HG03196 (cell line): Measurements from ENCODE around the gene DLX3.
"Not testable (repeated sequence)": the region's sequence is repeated elsewhere in the genome, so short reads cannot be mapped to it uniquely, and the experiment has no call there.

Experiments
- ATAC-seq: cut with Tn5 transposase; IDR thresholded peaks from one replicate; pipeline ENCODE4 v1.9.1; 2021; ENCODE audit not compliant: unreplicated experiment

DLX3 gene

DNA sequence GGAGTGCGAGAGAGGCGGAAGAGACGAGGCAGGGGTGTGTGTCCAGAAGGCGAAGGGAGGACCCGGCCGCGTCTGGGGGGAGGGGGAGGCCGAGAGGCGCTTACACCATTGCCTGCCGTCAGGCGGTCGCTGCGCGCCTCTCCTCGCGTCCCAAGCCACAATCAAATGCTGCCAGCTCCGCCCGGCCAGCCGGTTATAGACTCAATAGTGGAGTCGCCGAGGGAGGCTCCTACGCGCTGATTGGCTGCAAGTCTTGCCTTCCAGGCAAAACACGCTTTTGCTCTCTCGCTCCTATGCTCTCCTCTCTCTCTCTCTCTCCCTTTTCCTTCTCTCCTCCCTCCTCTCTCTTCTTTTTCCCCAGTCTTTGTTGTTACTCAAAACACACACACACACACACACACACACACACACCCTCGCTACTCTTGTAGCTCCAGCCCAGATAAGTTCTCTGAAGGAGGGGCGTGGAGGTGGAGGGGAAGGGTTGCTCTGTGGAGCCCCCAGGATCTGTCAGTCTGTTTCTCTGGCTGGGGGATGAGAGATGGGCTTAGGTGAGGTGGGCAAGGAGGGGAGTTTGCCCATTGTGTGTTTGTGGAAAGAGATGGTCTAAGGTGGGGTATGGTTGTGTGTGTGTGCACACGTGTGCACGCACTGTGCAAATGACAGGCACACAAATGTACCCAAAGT lies at the start of gene DLX3:
Gene DLX3 (minus strand): TSS at position 170 of the 684 bp plus-strand sequence. CDS start 226 bp downstream, outside the sequence.
- ATAC-seq, result no peak

DNA sequence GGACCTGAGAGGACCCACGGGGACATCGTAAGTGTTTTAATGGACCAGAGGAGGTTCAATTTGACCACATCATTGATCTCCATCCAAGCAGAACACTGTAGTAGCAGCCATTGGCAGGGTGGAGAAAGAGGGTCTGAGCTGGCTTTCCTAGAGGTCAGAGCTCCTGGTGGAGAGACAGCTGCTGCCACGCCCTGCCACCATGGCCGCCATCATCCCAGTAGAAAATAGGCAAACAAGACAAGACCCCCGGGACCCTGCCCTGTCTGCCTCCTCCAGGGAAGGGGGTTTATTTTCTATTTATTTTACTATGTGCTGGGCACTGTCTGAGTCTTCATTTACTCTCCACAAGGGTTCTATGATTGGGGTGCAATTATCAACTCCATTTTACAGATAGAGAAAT lies 49.5 kb upstream of the DLX3 start:
- ATAC-seq, result no peak

DNA sequence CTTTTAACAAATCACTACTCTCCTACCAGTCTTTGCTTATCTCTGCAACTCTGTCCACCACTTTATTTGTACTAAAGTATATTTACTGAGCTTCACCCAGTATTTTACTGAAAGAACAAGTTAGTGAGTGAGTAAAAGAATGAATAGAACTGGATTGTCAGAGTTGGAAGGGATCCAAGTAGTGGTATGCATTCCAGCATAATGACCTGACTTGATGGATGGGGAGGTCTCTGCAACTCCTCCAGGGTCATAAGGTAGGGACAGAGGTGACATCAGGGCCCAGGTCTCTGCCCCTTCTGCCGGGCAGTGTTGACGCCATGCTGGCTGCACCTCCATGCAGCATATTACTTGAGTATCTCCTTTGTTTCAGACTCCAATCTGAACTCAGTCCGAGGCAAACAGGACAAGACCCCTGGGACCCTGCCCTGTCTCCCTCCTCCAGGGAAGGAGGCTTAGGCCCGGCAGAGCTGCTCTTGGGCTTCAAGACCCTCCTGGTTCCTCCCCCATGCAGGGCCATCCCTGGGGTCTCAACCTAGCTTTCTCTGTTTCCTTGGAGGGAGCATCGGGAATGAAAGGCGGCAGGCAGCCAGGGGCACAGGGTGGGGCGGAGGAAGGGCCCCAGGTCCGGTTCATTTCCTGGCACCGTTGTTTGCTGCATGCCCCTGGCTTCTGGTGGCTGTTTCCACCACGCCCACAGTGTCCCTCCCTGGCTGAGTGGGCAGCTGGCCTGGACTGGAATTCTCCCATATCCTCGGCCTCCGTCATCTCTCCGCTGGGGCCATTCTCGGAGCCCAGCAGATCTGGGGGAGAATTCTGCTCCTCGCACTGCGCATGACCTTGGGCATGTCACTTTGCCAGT lies 48.5 kb upstream of the DLX3 start:
- ATAC-seq, result no peak

GRCh38 chr17:50042211-50042610 lies 47.2 kb upstream of the DLX3 start:
- ATAC-seq, result no peak

DNA sequence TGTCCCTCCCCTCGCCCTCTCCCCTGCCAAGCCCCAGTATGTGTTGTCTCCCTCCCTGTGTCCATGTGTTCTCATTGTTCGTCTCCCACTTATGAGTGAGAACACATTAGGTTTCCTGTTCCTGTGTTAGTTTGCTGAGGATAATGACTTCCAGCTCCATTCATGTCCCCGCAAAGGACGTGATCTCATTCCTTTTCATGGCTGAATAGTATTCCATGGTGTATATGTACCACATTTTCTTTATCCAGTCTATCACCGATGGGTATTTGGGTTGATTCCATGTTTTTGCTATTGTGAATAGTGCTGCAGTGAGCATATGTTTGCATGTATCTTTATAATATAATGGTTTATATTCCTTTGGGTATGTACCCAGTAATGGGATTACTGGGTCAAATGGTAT lies 45.5 kb upstream of the DLX3 start:
- ATAC-seq, result not testable (repeated sequence)

- no peak for ATAC-seq
These were observed 44.0 kb upstream of the DLX3 start for GRCh38 chr17:50039058-50039457.

GRCh38 chr17:50037321-50038107 lies 42.5 kb upstream of the DLX3 start:
- ATAC-seq, result no peak

DNA sequence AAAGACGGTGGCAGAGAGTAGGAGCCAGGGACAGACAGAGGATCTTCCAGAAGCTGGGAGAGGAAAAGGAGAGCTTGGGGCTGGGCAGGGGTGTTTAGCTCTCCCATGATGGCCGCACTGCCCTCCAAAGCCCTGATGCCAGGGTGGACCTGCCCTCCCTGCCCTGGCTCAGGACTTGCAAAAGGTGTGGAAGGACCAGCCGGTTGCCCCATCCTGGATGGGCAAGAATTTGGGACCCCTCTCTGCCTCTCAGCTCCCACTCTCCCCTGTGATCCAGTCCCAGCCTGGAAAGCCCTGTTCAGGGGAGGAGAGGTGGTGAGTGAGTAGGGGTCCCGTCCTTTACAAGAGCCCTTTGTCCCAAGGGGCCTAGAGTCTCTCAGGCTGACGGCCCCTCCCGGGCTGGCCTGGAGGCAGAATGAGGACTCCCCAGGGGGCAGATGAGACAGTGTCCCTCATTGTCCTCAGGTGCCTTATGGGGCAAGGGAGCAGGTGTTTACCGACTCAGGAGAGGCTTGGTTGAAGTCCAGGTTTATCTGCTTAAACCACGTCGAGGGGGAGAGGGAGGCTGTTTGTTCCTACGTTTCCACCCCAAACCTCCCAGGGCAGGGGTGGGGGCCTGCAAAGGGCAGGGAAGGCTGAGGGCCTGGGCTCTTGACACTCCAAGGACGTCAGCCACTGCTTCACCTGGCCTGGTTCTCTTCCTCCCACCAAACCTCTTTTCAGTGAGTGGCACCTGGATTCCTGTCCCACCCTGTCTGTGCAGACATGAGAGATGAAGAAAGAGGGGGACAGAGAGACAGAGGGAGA lies 41.6 kb upstream of the DLX3 start:
- no peak for ATAC-seq

GRCh38 chr17:50035945-50036344 lies 40.9 kb upstream of the DLX3 start:
- ATAC-seq, result no peak

DNA sequence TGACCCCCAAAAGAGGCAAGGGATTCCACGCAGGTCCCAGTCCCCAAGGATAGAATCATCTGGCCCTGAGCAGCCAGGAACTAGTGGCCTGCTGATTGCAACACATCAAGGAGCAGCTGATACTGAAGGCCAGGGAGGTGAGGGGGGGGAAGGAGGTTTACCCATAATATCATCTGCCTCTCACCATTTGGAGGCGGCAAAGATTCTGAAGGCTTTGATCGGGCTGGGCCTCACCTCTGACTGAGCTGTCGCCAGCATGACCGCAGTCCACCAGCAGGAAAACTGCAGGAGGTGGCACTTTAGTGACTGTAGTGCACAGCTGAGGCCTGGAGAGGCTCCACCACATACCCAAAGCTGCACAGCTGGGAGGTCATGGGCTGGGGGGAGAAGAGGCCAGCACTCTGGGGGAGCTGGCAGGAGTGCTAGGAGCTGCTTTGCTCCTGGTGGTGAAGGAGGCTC lies 40.4 kb upstream of the DLX3 start:
- no peak for ATAC-seq

DNA sequence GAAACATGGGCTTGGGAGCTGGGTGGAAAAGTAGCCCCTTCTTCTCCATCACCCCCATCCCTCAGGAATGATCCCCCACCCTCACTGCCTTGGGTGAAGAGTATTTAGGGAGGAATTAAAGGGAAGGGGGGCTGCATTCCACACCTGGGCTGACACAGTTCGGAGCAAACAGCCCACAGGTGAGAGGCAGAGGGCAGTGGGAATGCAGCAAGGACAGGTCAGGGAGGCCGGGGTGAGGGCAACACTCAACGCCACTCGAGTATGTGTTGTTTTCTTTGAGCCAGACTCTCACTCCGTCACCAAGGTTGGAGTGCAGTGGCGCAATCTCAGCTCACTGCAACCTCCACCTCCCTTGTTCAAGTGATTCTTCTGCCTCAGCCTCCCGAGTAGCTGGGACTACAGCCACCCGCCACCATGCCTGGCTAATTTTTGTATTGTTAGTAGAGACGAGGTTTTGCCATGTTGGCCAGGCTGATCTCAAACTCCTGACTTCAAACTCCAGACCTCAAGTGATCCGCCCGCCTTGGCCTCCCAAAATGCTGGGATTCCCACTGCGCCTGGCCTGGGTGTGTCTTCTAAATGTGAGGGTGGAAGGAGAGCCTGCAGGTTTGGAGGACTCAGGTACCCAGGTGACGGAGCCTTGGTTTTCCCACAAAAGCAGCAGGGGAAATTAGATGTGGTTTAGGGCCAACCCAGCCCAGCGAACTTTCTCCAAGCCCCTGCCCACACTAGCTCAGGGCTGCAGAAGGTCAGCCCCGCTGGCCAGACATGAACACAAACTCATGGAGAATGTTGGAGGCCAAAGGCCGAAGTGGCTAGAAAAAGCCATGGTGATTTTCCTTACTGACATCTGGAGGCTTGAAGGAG lies 39.7 kb upstream of the DLX3 start:
- ATAC-seq, result no peak

DNA sequence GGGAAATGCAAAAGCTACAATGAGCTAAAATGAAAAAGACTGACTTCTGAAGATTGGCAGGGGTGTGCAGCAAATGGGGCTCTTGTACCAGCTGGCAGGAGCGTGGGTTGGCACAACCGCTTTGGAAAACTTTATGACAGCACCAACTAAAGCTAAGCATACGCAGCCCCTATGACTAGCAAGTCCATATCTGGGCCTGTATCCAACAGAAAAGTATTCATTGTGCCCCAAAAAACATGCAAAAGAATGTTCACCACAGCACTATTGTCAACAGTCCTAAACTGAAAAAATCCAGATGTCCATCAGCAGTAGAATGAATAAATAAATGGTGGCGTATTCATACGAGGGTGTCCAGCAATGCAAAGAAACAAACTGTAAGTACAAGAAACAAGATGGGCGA lies 38.3 kb upstream of the DLX3 start:
- no peak for ATAC-seq

DNA sequence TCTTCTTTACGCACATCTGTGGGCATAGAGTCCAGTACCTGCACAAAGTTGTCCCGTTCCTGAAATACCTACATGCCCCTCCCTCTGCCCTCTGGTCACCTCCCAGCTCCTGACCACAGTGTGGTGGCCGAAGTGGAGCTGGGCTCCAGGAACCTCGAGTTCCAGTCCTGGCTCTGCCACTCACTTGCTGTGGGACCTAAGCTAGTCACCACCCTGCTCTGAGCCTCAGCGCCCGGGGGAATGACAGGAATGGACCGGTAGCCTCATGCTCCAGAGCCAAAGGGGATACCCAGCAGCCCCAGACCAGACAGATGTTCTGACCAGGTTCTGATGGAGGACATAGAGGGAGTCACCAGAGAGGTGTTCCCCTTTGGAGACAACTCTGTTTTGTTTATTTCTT lies 34.2 kb upstream of the DLX3 start:
- ATAC-seq, result no peak

- no peak for ATAC-seq
These were observed 33.7 kb upstream of the DLX3 start for GRCh38 chr17:50028736-50029120.

DNA sequence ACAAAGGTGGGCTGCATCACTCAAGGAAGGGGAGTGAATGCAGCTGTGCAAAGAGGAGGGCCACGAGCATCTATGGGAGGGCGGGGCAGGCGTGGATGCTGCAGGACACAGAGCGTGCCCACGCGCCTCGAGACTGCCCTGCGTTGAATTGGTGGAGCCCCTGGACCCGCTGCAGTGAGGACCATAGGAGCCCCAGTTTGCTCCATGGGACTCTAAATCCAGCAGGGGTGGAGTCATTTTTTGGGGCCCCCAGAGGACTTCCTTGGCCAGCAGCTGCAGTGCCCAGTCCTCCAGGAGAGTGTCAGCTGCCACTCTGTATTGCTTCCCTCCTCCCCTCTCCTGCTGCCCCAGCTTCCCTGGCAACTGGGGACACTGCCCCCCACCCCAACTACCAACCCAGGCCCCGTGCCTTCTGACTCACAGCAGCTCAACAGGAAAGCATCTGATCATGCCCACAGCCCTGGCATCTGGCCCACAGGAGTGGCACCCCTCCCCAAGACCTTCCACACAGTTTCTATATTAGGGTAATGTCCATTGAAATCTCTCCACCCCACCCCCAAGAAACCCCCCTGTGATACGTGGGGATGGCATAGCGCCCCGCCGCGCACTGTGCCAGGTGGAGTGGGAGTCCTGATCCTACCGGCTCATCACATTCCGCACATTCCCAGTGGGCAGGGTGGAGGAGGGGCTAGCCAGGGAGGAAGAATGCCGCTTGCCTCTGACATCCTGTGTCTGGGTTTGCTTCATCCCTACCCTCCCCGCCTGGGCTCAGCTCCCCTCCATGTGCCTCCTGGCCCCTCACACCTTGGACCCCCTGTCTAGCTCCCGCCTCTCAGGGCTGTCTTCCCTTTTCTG lies 33.1 kb upstream of the DLX3 start:
- ATAC-seq, result no peak

GRCh38 chr17:50027172-50027880 lies 32.3 kb upstream of the DLX3 start:
- no peak for ATAC-seq

DNA sequence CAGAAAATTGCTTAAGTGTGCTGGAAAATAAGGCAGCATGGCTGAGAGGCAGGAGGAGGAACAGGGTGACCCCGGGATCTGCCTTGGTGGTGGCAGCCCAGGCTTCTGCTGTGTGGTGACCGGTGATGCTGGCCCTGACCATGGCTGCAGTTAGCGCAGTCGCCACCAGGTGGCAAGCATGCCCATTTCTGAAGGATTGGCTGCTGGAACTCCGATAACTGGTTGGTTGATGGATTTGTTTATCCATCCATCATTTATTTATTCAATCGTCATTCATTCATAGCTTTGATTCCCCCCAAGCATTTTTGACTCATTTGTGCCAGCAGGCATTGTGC lies 31.8 kb upstream of the DLX3 start:
- ATAC-seq, result no peak

DNA sequence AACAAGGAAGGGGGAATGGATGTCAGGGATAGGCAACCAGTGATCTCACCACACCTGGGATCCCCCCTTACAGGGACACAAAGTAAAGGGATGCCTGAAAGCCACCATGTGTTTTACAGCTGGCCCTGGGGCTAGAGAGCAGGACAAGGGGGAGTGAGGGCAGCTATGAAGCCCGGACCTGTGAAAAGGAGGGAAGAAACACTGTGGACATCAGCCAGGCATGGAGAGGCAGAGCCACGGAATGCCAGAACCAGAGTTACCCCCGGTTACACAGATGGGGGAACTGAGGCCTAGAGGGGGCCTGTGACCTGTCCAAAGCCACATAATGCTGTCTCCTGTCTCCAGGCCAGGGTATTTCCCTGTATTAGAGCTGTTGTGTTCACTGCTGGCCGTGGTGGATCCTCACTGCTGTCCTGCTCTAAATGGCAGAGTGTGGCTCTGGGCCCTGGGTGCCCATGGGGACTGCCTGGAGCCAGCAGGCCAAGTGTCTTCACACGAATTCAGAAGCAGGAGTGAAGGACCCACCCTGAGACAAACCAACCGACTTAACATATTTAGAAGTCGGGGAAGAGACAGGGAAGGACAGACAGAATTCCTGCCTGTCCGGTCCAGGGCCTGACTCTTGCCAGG lies 31.1 kb upstream of the DLX3 start:
- ATAC-seq, result no peak
